ENCODE results near the gene SDCBP2. TPM values are rescaled to one million over a fixed set of nuclear protein-coding genes. Genes with fewer than 3 reads are reported as not detected.
"Not testable (repeated sequence)": the region's sequence is repeated elsewhere in the genome, so short reads cannot be mapped to it uniquely, and the experiment has no call there.

The SDCBP2 gene
- total RNA-seq, 1 donor from 2014 or later, result 2.9 TPM

GRCh38 chr20:1357921-1358671 is 29.2 kb upstream of the SDCBP2 start:
- TF ChIP-seq CTCF (IDR thresholded peaks at IDR 0.05; ENCODE audit: unreplicated experiment), result no peak
- no peak overlapping the region for H3K27ac Mint-ChIP-seq
- no peak for DNase-seq (ENCODE audit: low spot score in 2 of 2, unreplicated experiment in 2 of 2)
- H3K9me3 Mint-ChIP-seq, result peaks cover 17% of the 10 kb centered on the region
- H3K36me3 Mint-ChIP-seq, result peaks cover 59% of the 10 kb centered on the region
- no peaks in the 10 kb centered on the region for H3K4me1 Mint-ChIP-seq
- no peak overlapping the region for H3K4me3 Mint-ChIP-seq
- no peaks in the 10 kb centered on the region for H3K27me3 Mint-ChIP-seq (ENCODE audit: low read depth)

- no peak for DNase-seq (ENCODE audit: low spot score in 2 of 2, unreplicated experiment in 2 of 2)
- TF ChIP-seq CTCF (IDR thresholded peaks at IDR 0.05; ENCODE audit: unreplicated experiment), result no peak
- H3K27ac Mint-ChIP-seq, result no peak overlapping the region
- H3K4me1 Mint-ChIP-seq, result no peaks in the 10 kb centered on the region
- no peak overlapping the region for H3K4me3 Mint-ChIP-seq
- H3K36me3 Mint-ChIP-seq, result peaks cover 70% of the 10 kb centered on the region
- H3K9me3 Mint-ChIP-seq, result peaks cover 50% of the 10 kb centered on the region
- no peaks in the 10 kb centered on the region for H3K27me3 Mint-ChIP-seq (ENCODE audit: low read depth)
These were observed 25.0 kb upstream of the SDCBP2 start for GRCh38 chr20:1353956-1354355.

- peaks cover 42% of the 10 kb centered on the region for H3K36me3 Mint-ChIP-seq
- peaks cover 50% of the 10 kb centered on the region for H3K9me3 Mint-ChIP-seq
- no peak for TF ChIP-seq CTCF (IDR thresholded peaks at IDR 0.05; ENCODE audit: unreplicated experiment)
- H3K4me3 Mint-ChIP-seq, result no peak overlapping the region
- DNase-seq (ENCODE audit: low spot score in 2 of 2, unreplicated experiment in 2 of 2), result no peak
- no peaks in the 10 kb centered on the region for H3K27me3 Mint-ChIP-seq (ENCODE audit: low read depth)
- H3K4me1 Mint-ChIP-seq, result no peaks in the 10 kb centered on the region
- no peak overlapping the region for H3K27ac Mint-ChIP-seq
These were observed 17.5 kb upstream of the SDCBP2 start for GRCh38 chr20:1346315-1346969.

- Mint-ChIP-seq H3K27ac (no peak overlapping the region), H3K9me3 (peaks cover 43% of the 10 kb centered on the region), H3K36me3 (peaks cover 34% of the 10 kb centered on the region), H3K4me1 (no peaks in the 10 kb centered on the region), H3K4me3 (no peak overlapping the region), H3K27me3 (ENCODE audit: low read depth) (no peaks in the 10 kb centered on the region)
- DNase-seq (ENCODE audit: low spot score in 2 of 2, unreplicated experiment in 2 of 2), result no peak
- no peak for TF ChIP-seq CTCF (IDR thresholded peaks at IDR 0.05; ENCODE audit: unreplicated experiment)
These were observed 16.8 kb upstream of the SDCBP2 start for GRCh38 chr20:1345756-1346093.

GRCh38 chr20:1345030-1345755 is 16.3 kb upstream of the SDCBP2 start:
- H3K4me3 Mint-ChIP-seq, result no peak overlapping the region
- H3K27me3 Mint-ChIP-seq (ENCODE audit: low read depth), result no peaks in the 10 kb centered on the region
- H3K4me1 Mint-ChIP-seq, result no peaks in the 10 kb centered on the region
- H3K27ac Mint-ChIP-seq, result no peak overlapping the region
- TF ChIP-seq CTCF (IDR thresholded peaks at IDR 0.05; ENCODE audit: unreplicated experiment), result no peak
- H3K9me3 Mint-ChIP-seq, result peaks cover 39% of the 10 kb centered on the region
- no peak for DNase-seq (ENCODE audit: low spot score in 2 of 2, unreplicated experiment in 2 of 2)
- H3K36me3 Mint-ChIP-seq, result peaks cover 29% of the 10 kb centered on the region

- H3K4me1 Mint-ChIP-seq; H3K27me3 Mint-ChIP-seq (ENCODE audit: low read depth); H3K4me3 Mint-ChIP-seq; DNase-seq (ENCODE audit: low spot score in 2 of 2, unreplicated experiment in 2 of 2); H3K27ac Mint-ChIP-seq: not testable (repeated sequence)
- peaks cover 27% of the 10 kb centered on the region for H3K9me3 Mint-ChIP-seq
- H3K36me3 Mint-ChIP-seq, result peaks cover 17% of the 10 kb centered on the region
These were observed 14.6 kb upstream of the SDCBP2 start for GRCh38 chr20:1343446-1344124.
